ENCODE results near the gene TOPAZ1. TPM values are rescaled to one million over a fixed set of nuclear protein-coding genes. Genes with fewer than 3 reads are reported as not detected.

TOPAZ1 gene
- total and polyA plus RNA-seq, 9 of the 15 experiments (the other 6 are each of a cell fraction or from before 2014, with no cell fraction given), result 0.01 TPM; not detected in 8

DNA sequence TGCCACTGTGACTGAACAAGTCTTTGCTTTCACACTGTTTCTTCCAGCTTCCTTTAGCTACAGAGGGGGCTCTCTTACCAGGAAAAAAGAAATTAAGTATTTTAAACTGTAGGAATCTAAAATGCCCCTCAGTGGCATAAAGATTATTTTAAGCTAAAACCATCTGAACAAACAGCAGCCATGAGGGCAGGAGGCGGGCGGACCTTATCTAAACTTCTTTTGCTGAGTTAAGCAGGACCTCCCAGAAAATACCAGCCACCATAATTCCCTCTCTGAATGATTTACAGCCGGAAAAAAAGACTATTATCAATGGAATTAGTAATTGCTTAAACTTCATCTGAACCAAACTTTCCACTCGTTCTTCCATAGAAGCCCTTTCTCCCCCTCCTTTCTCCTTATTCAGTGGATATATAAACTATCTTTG lies 5.2 kb upstream of the TOPAZ1 start (continued):
- TF ChIP-seq ATF7 (IDR thresholded peaks at IDR 0.05) (no peak), ZNF133 (CRISPR knock-in tag; IDR thresholded peaks at IDR 0.05) (no peak), ZNF445 (CRISPR knock-in tag; IDR thresholded peaks at IDR 0.05; ENCODE audit: low read depth) (no peak), MEF2D (tag; conservative IDR thresholded peaks at IDR 0.05; ENCODE audit: low read depth) (no peak), E2F4 (CRISPR knock-in tag; IDR thresholded peaks at IDR 0.05; ENCODE audit: low read depth) (no peak), KDM2B (CRISPR knock-in tag; IDR thresholded peaks at IDR 0.05) (no peak), ZNF398 (CRISPR knock-in tag; IDR thresholded peaks at IDR 0.05) (no peak), ARID3A (IDR thresholded peaks at IDR 0.05; ENCODE audit: borderline replicate concordance, low read depth, low read length) (no peak; the same call in 1 of the 2 replicates), ZFP91 (CRISPR knock-in tag; IDR thresholded peaks at IDR 0.05) (no peak), ZBTB17 (CRISPR knock-in tag; IDR thresholded peaks at IDR 0.05) (no peak), RB1 (IDR thresholded peaks at IDR 0.05; ENCODE audit: low read depth) (no peak), EP400 (IDR thresholded peaks at IDR 0.05) (peak; percentile 53), NFXL1 (CRISPR knock-in tag; IDR thresholded peaks at IDR 0.05) (no peak), ZBTB1 (CRISPR knock-in tag; IDR thresholded peaks at IDR 0.05; ENCODE audit: borderline replicate concordance, low read depth) (no peak), RNF2 (IDR thresholded peaks at IDR 0.05) (peak; percentile 46), SAFB2 (IDR thresholded peaks at IDR 0.05; ENCODE audit: borderline replicate concordance, low read depth, low read length, severe bottlenecking) (no peak), ZNF263 (CRISPR knock-in tag; IDR thresholded peaks at IDR 0.05; ENCODE audit: borderline replicate concordance) (no peak)
- TF ChIP-seq, protein P1, sequence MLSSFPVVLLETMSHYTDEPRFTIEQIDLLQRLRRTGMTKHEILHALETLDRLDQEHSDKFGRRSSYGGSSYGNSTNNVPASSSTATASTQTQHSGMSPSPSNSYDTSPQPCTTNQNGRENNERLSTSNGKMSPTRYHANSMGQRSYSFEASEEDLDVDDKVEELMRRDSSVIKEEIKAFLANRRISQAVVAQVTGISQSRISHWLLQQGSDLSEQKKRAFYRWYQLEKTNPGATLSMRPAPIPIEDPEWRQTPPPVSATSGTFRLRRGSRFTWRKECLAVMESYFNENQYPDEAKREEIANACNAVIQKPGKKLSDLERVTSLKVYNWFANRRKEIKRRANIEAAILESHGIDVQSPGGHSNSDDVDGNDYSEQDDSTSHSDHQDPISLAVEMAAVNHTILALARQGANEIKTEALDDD (IDR thresholded peaks at IDR 0.05), result no peak; the same call in 1 of the 2 replicates
- TF ChIP-seq, protein P2, sequence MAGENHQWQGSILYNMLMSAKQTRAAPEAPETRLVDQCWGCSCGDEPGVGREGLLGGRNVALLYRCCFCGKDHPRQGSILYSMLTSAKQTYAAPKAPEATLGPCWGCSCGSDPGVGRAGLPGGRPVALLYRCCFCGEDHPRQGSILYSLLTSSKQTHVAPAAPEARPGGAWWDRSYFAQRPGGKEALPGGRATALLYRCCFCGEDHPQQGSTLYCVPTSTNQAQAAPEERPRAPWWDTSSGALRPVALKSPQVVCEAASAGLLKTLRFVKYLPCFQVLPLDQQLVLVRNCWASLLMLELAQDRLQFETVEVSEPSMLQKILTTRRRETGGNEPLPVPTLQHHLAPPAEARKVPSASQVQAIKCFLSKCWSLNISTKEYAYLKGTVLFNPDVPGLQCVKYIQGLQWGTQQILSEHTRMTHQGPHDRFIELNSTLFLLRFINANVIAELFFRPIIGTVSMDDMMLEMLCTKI (IDR thresholded peaks at IDR 0.05; ENCODE audit: partially characterized antibody), result no peak
- TF ChIP-seq, protein P3, sequence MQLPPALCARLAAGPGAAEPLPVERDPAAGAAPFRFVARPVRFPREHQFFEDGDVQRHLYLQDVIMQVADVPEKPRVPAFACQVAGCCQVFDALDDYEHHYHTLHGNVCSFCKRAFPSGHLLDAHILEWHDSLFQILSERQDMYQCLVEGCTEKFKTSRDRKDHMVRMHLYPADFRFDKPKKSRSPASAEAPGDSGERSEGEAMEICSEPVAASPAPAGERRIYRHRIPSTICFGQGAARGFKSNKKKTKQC (CRISPR knock-in tag; IDR thresholded peaks at IDR 0.05), result no peak

All from K562 (cell line).